ENCODE measurements around the gene SMIM36.
A peak's percentile ranks its signal among the peaks of the same experiment; 100 is the strongest.
"Not testable (repeated sequence)": the region's sequence is repeated elsewhere in the genome, so short reads cannot be mapped to it uniquely, and the experiment has no call there.

Gene SMIM36

DNA sequence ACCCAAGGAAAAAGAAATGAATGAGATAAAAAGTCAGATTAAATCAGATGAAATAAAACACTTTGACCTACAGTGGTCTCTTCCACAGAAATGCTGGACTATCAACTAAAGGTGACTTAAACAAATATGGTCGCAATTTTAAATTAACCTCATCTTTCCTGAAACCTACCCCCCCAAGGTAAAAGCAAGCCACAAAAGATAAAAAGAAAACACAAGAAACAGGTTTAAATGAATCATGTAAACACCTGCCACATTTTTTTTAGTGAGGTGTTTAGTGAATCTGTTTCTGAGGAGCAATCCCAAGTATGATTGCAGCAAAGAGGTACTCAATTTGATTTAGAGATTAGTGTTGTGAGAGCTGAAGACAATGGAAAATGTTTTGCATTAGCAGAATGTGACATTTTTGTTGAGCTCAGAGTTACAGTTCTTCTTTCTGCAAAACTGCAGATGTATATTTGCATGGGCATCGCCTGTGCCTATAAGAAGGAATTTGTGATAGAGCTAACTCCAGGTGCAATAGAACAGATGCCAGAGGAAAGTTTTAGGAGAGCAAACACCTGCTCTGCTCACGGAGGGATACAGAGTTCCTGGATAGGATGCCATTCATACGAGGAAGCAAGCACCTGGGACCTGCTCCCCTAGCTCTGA, 86.2 kb downstream of the SMIM36 start:
- no peak for DNase-seq (ENCODE audit: low read depth)
- TF ChIP-seq, protein P1, sequence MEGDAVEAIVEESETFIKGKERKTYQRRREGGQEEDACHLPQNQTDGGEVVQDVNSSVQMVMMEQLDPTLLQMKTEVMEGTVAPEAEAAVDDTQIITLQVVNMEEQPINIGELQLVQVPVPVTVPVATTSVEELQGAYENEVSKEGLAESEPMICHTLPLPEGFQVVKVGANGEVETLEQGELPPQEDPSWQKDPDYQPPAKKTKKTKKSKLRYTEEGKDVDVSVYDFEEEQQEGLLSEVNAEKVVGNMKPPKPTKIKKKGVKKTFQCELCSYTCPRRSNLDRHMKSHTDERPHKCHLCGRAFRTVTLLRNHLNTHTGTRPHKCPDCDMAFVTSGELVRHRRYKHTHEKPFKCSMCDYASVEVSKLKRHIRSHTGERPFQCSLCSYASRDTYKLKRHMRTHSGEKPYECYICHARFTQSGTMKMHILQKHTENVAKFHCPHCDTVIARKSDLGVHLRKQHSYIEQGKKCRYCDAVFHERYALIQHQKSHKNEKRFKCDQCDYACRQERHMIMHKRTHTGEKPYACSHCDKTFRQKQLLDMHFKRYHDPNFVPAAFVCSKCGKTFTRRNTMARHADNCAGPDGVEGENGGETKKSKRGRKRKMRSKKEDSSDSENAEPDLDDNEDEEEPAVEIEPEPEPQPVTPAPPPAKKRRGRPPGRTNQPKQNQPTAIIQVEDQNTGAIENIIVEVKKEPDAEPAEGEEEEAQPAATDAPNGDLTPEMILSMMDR (conservative IDR thresholded peaks at IDR 0.05; ENCODE audit: low read depth, low read length), result no peak
- no peak overlapping the region for H3K4me3 ChIP-seq (ENCODE audit: low read length)

DNA sequence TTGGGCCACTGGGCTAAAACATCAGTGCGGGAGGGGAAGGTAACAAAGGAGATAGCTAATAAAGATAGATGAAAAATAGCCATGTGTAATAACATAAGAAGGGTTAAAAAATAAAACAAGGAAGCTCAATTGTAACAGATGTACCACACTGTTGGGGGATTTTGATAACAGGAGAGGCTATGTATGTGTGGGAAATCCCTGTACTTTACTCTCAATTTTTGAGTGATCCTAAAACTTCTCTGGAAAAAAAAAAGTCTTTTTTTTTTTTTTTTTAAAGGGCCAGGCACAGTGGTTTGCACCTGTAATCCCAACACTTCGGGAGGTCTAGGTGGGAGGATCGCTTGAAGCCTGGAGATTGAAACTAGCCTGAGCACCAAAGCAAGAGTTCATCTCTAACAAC, 87.7 kb downstream of the SMIM36 start:
- TF ChIP-seq, protein P1 (conservative IDR thresholded peaks at IDR 0.05; ENCODE audit: low read depth, low read length), result no peak
- no peak for DNase-seq (ENCODE audit: low read depth)
- H3K4me3 ChIP-seq (ENCODE audit: low read length), result no peak overlapping the region

DNA sequence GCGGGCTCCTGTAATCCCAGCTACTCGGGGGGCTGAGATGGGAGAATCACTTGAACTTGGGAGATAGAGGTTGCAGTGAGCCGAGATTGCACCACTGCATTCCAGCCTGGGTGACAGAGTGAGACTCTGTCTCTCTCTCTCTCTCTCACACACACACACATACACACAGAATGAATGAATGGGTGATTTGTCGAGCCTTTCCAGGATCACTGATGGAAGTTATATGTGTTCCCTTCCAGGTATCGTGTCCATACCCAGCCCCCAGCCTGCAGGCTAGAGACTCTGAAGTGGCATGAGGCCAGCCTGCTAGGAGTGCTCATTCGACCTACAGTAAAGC, 88.5 kb downstream of the SMIM36 start:
- DNase-seq (ENCODE audit: low read depth); H3K4me3 ChIP-seq (ENCODE audit: low read length): not testable (repeated sequence)

DNA sequence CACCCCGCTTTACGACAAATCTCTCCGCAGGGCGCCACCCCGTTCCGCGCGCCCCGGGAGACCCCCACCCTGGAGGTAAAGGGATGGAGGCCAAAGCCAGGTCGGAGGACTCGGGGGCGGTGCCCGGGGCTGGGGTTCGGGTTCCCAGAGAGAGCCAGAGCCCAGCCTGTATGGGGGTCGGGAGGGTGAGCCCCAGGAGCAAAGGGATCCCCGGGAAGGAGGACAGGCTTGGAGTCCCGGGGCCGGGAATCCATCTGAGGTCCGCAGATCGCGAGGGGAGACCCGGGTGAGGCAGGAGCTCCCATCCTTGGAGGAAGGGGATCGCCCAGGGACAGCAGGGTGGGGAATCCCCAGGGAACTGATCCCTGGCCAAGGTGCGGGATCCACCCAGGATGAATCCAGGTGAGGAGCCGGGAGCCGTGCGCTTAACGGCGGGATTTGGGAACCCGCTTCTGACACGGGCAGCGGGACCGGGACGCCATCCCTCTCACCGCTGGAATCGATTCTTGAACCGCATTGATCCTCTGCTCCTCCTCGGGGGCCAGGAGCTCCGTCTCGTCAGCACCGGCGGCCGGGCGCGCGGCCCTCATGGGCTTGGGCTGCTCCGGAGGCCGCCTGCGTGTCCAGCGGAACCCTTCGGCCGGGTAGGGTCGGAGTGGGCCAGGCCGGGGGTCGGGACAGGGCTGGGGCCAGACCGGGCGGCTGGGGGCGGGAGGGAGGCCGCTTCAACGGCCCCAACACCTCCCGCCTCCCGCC, 89.9 kb downstream of the SMIM36 start, which contains the start of gene MMD:
Gene MMD (minus strand): TSS at position 657 of the 756 bp plus-strand sequence. CDS start 140 bp downstream, at position 517.
- TF ChIP-seq, protein P1 (conservative IDR thresholded peaks at IDR 0.05; ENCODE audit: low read depth, low read length), result no peak
- DNase-seq (ENCODE audit: low read depth), result no peak
- peak within 1 kb of the TSS; percentile 84 for H3K4me3 ChIP-seq (ENCODE audit: low read length)

DNA sequence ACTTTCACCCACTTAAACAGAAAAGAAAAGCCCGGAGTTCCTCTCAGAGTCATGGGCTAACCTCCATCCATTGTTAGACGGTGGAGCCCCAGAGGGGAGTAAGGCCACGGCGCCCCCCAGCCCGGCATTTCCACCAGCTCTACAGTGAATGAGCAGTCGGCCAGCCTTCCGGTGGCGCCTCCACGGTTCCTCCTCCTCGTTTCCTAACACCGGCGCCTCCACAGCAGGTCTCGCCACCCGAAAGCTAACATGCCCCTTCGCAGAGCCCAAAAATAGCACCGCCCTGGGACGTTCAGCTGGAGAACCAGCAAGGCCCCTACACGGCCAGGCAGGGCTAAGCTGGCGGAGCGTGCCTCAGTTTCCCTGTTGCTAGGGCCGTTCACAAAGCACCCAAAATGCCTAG, 90.5 kb downstream of the SMIM36 start:
- H3K4me3 ChIP-seq (ENCODE audit: low read length), result peak overlapping the region; percentile 84
- DNase-seq (ENCODE audit: low read depth), result no peak
- TF ChIP-seq, protein P1 (conservative IDR thresholded peaks at IDR 0.05; ENCODE audit: low read depth, low read length), result no peak

GRCh38 chr17:55420067-55420775, 91.0 kb downstream of the SMIM36 start:
- TF ChIP-seq, protein P1 (conservative IDR thresholded peaks at IDR 0.05; ENCODE audit: low read depth, low read length), result no peak
- no peak for DNase-seq (ENCODE audit: low read depth)
- peak overlapping the region; percentile 84 for H3K4me3 ChIP-seq (ENCODE audit: low read length)

- no peak for DNase-seq (ENCODE audit: low read depth)
- no peak overlapping the region for H3K4me3 ChIP-seq (ENCODE audit: low read length)
- TF ChIP-seq, protein P1 (conservative IDR thresholded peaks at IDR 0.05; ENCODE audit: low read depth, low read length), result no peak
Measured at GRCh38 chr17:55418369-55419268, 92.6 kb downstream of the SMIM36 start.
